Measurements from ENCODE around the gene CDH11.

The CDH11 gene

GRCh38 chr16:65121870-65122723 lies at the start of gene CDH11:
CDH11 (minus strand) TSS chr16:65122063; CDS start chr16:65004869, 117,194 bp downstream.
- in situ Hi-C loops (cut with MboI; ENCODE audit: low sequenced_read_pairs), result no loop called here

GRCh38 chr16:65154321-65154720 lies 32.5 kb upstream of the CDH11 start:
- in situ Hi-C loops (cut with MboI; ENCODE audit: low sequenced_read_pairs), result no loop called here

- in situ Hi-C loops (cut with MboI; ENCODE audit: low sequenced_read_pairs), result no loop called here
Measured at GRCh38 chr16:65153365-65154105, 31.7 kb upstream of the CDH11 start.

GRCh38 chr16:65148804-65149203 lies 26.9 kb upstream of the CDH11 start:
- in situ Hi-C loops (cut with MboI; ENCODE audit: low sequenced_read_pairs), result no loop called here

- in situ Hi-C loops (cut with MboI; ENCODE audit: low sequenced_read_pairs), result no loop called here
Measured at GRCh38 chr16:65142276-65142675, 20.4 kb upstream of the CDH11 start.

GRCh38 chr16:65136681-65137080 lies 14.8 kb upstream of the CDH11 start:
- in situ Hi-C loops (cut with MboI; ENCODE audit: low sequenced_read_pairs), result no loop called here

- in situ Hi-C loops (cut with MboI; ENCODE audit: low sequenced_read_pairs), result no loop called here
Measured at GRCh38 chr16:65126845-65127624, 5.2 kb upstream of the CDH11 start.

- in situ Hi-C loops (cut with MboI; ENCODE audit: low sequenced_read_pairs), result no loop called here
Measured at GRCh38 chr16:65125871-65126270, 4.0 kb upstream of the CDH11 start.

- in situ Hi-C loops (cut with MboI; ENCODE audit: low sequenced_read_pairs), result no loop called here
Measured at GRCh38 chr16:65125322-65125721, 3.5 kb upstream of the CDH11 start.

GRCh38 chr16:65124596-65124995 lies 2.7 kb upstream of the CDH11 start:
- in situ Hi-C loops (cut with MboI; ENCODE audit: low sequenced_read_pairs), result no loop called here

- in situ Hi-C loops (cut with MboI; ENCODE audit: low sequenced_read_pairs), result no loop called here
Measured at GRCh38 chr16:65124212-65124548, 2.3 kb upstream of the CDH11 start.

- in situ Hi-C loops (cut with MboI; ENCODE audit: low sequenced_read_pairs), result no loop called here
Measured at GRCh38 chr16:65123396-65124211, 1.7 kb upstream of the CDH11 start.

GRCh38 chr16:65122724-65123395 lies 997 bp upstream of the CDH11 start:
- in situ Hi-C loops (cut with MboI; ENCODE audit: low sequenced_read_pairs), result no loop called here

GRCh38 chr16:65120831-65121721 lies 787 bp downstream of the CDH11 start:
- in situ Hi-C loops (cut with MboI; ENCODE audit: low sequenced_read_pairs), result no loop called here

- in situ Hi-C loops (cut with MboI; ENCODE audit: low sequenced_read_pairs), result no loop called here
Measured at GRCh38 chr16:65120461-65120830, 1.4 kb downstream of the CDH11 start.

GRCh38 chr16:65119901-65120401 lies 1.9 kb downstream of the CDH11 start:
- in situ Hi-C loops (cut with MboI; ENCODE audit: low sequenced_read_pairs), result no loop called here

GRCh38 chr16:65119435-65119834 lies 2.4 kb downstream of the CDH11 start:
- in situ Hi-C loops (cut with MboI; ENCODE audit: low sequenced_read_pairs), result no loop called here

GRCh38 chr16:65118871-65119270 lies 3.0 kb downstream of the CDH11 start:
- in situ Hi-C loops (cut with MboI; ENCODE audit: low sequenced_read_pairs), result no loop called here

Data from hTERT RPE-1 (cell line).